Measurements from ENCODE around the gene EDAR.

EDAR gene

DNA sequence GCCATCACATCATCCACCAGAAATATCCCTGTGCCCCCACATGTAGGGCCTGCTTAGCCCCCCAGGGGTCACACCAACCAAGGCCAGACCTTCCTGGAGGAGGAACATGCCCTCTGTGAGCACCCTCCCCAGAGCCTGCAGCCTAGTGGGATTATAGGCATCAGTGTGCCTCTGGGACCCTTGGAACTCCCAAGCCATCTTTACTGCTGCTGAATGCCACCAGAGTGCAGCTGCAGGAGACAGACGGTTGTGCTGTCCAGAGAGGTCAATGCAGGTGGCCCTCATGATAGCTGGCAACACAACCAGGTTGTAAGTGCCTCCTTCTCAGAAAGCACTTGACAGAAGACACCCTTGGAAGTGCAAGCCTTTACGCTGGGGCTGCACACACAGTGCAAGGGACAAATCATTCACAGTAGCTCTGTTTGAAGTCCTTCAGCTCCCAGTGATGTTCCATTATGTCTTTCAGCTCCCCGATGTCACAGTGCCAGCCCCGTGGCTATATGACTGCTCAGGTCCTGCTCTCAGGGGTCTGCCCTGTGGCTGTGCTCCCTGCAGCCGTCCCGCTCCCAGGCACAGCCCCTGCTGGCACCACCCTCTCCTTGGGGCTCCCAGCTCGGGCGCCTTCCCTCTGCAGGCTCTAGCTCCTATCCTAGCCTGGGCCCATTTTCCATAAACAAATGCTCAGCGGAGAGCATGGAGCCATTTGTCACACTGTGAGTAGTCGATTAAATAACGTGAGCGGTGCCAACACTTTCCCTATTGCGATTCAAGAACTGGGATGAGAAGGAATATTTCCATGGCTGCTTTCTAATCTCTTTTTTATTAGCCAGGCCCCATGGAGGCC is 65.1 kb downstream of the EDAR start:
- no peak for DNase-seq (ENCODE audit: low spot score)

DNA sequence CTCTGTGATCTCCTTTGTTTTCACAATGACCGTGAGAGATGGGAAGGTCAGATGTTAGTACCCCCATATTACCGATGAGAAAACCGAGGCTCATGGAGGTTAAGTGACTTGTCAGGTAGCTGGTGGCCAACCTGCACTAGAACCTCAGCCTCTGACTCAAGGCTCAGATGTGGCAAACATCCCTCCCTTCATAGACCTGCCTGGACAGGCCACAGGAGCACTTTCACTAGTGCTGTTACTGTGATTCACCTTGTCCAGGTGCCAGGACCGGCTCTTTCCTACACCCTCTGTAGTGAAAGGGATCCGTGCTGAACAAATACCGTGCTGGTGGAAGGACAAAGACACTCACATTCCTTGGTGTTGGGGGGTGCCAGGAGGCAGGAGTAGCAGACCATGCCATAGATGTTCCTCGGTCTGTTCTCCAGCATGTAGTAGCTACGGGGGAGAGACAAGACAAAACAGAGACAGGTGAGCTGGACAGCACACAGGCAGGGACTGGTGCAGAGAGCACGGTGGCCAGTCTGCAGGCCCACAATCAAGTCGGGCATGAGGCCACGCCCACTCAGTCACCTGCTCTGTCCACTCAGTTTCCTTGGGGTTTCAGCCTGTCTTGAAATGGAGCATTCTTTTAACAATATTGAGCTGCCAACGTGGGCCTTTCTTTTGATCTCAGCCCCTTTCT is 65.9 kb downstream of the EDAR start:
- DNase-seq (ENCODE audit: low spot score): no peak

GRCh38 chr2:108922141-108922915 is 66.7 kb downstream of the EDAR start:
- DNase-seq (ENCODE audit: low spot score): no peak

DNA sequence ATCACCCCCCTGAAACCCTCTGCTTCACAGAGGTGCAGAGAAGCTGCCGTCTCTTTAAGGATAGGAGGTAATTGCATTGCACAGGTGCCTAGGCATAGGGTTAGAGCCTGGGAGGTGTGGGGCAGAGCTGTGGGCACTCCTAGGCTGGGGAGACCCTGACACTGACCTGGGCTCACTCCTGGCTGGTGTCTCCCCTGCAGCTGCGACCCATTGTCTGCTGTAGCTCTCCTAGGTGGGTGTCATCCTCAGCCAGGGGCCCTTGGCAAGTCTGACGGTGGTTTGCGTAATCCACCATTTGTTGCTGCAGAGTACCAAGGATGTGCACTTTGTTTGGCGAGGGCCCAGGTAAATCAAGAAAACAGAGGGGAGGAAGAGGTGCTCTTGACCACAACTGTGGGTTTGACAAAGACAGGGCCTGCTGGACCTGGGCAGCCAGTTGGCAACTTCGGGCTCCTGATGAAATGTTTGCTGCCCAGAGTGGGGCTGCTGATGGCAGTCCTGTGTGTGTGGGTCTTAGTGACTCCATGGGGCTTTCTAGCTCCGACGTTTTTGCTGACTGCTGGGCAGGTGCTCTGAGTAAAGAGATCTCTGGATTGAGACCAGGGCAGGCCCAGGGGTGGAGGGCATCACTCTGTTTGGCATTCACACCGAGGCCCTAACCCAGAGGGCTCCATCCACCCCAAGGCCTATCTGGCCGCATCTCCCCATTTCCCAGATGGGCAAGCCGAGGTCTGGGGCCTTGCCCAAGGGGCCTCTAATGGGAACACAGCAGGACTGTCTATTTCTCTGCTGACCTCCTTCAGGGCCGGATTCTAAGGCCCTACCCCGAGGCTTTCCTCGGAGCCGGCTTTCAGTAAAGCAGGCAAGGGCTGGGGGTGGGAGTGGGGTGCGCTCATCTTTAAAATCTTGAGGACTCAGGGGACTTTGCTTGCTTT is 67.7 kb downstream of the EDAR start:
- no peak for DNase-seq (ENCODE audit: low spot score)

GRCh38 chr2:108920686-108921085 is 68.3 kb downstream of the EDAR start:
- DNase-seq (ENCODE audit: low spot score): no peak

- DNase-seq (ENCODE audit: low spot score): no peak
These were observed 69.2 kb downstream of the EDAR start for GRCh38 chr2:108919571-108920373.

DNA sequence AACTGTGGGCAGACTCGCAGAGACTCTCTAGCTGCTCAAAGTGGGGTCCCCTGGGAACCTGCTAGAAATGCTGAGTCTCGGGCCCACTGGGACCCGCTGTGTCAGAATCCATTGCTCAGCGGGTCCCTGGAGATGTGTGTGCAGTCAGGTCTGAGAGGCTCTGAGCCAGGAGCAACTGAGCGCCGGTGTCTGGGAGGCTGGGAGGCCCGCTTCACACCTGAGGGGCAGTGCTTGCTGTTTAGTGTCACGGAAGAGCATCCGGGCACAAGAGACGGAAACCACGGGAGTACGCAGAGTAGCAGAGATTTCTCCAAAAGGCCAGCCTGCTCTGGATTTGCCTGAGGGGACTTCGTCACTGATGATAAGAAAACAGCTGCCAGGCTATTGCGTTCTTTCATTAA is 70.1 kb downstream of the EDAR start:
- no peak for DNase-seq (ENCODE audit: low spot score)

DNA sequence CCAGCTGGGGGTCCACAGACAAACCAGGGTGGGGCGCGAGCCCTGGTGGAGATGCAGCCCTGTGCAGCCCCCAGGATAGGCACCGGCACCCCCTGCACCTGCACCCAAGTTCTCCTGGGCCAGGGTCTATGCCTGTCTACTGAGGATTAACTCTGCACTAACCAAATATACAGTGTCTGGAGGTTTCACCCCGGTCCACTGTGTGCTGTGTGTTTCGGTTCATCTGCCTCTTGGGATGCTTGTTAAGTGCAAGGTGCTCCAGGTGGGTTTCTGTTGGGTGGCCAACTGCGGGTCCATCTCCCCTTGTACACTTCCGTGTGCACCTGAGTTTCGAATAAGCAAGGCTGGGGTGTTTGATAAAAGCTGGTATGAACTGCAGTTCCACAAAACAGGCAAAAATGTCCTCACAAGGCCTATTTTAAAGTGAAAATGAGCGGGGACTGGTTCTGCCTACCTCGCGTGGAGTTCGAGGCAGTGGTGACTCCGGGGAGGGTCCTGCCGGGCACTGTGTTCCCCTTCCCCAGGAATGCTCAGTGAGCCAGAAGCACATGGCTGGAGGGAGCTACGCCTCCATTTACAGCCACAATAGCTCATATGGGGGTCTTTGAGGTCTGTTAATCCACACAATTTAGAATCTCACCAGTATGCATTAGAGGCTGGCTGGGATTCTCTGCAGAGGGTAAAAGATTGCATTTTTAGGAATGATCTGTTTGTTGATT is 70.7 kb downstream of the EDAR start:
- DNase-seq (ENCODE audit: low spot score): no peak

GRCh38 chr2:108917526-108917925 is 71.5 kb downstream of the EDAR start:
- no peak for DNase-seq (ENCODE audit: low spot score)

DNA sequence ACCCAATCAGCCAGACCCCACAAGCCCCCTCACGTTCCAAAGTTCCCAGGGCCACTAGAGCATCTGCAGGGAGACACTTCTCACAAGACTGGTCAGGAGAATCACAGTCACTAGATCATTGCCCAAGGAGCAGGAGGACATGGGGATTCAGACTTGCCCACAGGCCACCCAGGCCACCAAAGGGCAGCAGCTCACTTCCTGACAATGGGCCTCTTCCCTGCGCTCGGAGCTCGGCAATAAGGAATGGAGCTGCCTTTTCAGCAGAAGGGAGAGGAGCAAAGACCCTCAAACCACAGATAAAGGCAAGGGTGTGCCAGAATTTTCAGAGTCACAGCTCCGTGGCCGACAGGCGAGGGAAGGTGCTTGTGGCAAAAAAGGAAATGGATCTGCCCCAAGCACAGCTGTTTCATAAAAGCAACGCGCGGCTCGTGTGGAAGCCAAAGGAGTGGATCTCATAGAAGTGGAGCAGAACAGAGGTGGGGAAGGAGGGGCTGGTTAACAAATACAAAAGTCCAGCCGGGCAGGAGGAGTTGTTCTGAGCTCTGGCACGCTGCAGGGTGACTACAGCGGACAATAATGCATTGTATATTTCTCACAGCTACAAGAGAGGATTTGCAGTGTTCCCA is 72.1 kb downstream of the EDAR start:
- no peak for DNase-seq (ENCODE audit: low spot score)

GRCh38 chr2:108916122-108916795 is 72.8 kb downstream of the EDAR start:
- DNase-seq (ENCODE audit: low spot score): no peak

DNA sequence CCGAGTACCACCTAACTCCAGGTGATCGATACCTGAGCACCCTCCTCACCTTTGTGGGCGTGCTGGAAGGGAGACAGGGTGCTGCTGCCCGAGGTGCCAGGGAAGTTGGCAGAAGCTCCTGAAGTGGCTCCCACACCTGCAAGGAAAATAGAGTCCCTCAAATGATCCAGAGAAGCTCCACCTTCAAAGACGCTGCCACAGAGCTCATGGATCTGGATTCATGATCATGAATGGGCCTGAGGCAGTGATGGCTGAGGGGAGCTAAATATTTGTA is 76.5 kb downstream of the EDAR start:
- DNase-seq (ENCODE audit: low spot score): no peak

DNA sequence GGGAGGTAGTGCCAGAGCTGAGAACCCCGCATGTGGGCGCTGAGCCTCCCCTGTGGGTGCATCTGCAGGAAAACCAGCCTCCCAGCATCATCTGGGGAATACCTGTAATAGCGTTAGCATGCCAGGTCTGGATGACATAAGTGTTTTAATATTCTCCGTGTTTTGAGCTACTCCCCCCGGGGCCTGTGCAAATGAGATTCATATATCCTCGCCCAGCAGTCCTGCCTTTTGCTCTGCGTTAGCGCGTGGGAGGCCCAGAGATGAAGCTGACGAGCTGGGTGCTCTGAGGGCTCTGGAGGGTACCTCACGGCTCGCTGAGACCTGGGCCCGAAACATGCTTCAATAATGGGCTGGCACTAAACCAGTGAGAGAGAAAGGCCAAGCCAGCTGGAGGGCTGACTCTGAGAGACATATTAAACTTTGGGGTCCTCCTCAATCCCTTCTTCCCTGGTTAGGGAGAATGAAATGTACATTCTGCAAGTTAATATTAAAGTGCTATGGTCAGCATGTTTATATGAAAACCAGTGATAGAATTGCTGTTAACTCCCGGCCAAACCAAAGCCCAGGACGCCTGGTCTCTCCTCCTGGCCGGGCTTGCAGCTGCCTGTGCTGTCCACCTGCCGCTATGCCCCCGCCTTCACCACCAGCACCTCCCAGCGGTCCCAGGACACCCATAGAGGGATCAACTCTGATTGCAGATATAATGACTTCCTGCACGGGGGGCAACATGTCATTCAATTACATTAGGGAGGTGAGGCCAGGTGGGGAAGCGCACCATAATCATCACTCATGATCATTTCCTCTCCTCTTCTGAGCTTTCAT is 77.0 kb downstream of the EDAR start:
- no peak for DNase-seq (ENCODE audit: low spot score)

DNA sequence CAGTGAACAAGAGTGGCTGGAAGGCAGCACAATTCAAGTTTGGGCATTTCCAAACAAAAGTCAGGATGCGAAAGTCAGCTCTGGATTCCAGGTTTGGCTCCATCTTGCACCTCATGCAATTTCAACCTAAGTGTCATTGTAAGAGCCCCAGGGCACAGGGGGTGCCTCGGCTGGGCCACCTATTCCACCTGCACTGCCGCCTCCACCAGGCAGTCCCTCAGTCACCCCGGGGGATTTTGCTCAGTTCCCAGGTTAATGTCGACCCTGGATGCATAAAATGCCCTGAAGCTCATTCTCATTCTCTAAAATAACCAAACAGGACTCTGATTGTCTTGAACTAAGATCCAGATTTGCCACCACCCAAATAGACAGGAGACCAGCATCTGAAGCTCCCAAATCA is 77.6 kb downstream of the EDAR start:
- DNase-seq (ENCODE audit: low spot score): no peak

- DNase-seq (ENCODE audit: low spot score): no peak
These were observed 78.3 kb downstream of the EDAR start for GRCh38 chr2:108910541-108911396.

- DNase-seq (ENCODE audit: low spot score): no peak
These were observed 79.0 kb downstream of the EDAR start for GRCh38 chr2:108910011-108910431.

DNA sequence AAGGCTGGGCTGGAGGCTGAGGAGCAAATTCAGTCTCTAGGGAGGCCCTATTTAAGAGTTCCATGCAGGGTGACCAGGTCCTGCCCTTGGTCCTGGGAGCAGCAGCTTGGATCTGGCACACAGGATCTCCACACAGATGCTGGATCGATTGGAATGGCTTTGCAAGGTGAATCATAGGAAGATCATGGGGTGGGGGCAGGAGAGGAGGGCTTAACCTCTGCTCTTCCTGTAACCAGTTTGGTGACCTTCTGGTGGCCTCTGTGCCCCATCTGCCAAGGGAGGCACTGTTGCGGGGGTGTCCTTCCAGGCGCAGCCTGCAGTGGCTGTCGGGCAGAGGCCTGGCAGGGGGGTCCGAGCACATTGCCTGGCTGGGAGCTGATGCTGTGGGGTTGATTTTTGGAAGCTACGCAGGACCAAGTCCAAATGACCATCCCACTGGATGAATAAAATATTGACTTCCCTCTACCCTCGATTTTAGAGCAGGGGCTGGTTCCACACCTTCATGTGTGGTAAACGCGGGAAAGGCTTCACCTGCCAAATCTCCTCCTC is 79.7 kb downstream of the EDAR start:
- no peak for DNase-seq (ENCODE audit: low spot score)

Measured in COLO829 (cell line).